MCF 10A (cell line): Measurements from ENCODE around the gene UACA. TPM values are rescaled to one million over a fixed set of nuclear protein-coding genes. Genes with fewer than 3 reads are reported as not detected.

Source experiments
- Bru-seq: library from RNA; stranded (reverse); fragments of 400-500 nt; gene quantifications from one replicate; lab custom pipeline; 2021; lab: Mats Ljungman, UMichigan
- BruChase-seq, 2 experiments: library from RNA; stranded (reverse); fragments of 400-500 nt; gene quantifications; one replicate each; lab custom pipeline; 2021; lab: Mats Ljungman, UMichigan
- BruUV-seq: library from RNA; stranded (reverse); fragments of 400-500 nt; replicated peaks from 2 replicates; lab custom pipeline; 2021; lab: Mats Ljungman, UMichigan
- CTCF ChIA-PET: fragments of 300-600 bp; sonication (Branson Sonifier 250); formaldehyde crosslinking; extraction: SDS; loops from one replicate; lab custom pipeline; 2021; ENCODE audit warnings: antibody characterized with exemption, inconsistent platforms; lab: Yijun Ruan, JAX
- POLR2A ChIA-PET: fragments of 300-600, 350-650 bp; sonication (Branson Sonifier 250); formaldehyde crosslinking; extraction: SDS; loops from one replicate; lab custom pipeline; 2020; ENCODE audit warnings: antibody characterized with exemption, inconsistent platforms; lab: Yijun Ruan, JAX
- DNase-seq: peaks from one replicate; pipeline ENCODE4 v3.0.0-alpha.2; 2018; ENCODE audit not compliant: unreplicated experiment
- H3K27ac Mint-ChIP-seq: one replicate; pipeline ENCODE4 v1.8.0; 2022; ENCODE audit warnings: mild to moderate bottlenecking, low read depth, mixed read lengths; ENCODE audit not compliant: unreplicated experiment
- H3K27me3 Mint-ChIP-seq: one replicate; pipeline ENCODE4 v1.8.0; 2022; ENCODE audit warnings: mixed read lengths; ENCODE audit not compliant: insufficient read depth, unreplicated experiment
- H3K36me3 Mint-ChIP-seq: one replicate; pipeline ENCODE4 v1.8.0; 2022; ENCODE audit warnings: mild to moderate bottlenecking, moderate library complexity, mixed read lengths; ENCODE audit not compliant: insufficient read depth, unreplicated experiment
- H3K4me1 Mint-ChIP-seq: one replicate; pipeline ENCODE4 v1.8.0; 2022; ENCODE audit warnings: mixed read lengths; ENCODE audit not compliant: insufficient read depth, unreplicated experiment
- H3K4me3 Mint-ChIP-seq: one replicate; pipeline ENCODE4 v1.8.0; 2022; ENCODE audit warnings: mild to moderate bottlenecking, moderate library complexity, mixed read lengths; ENCODE audit not compliant: unreplicated experiment
- H3K9me3 Mint-ChIP-seq: one replicate; pipeline ENCODE4 v1.8.0; 2022; ENCODE audit warnings: mixed read lengths; ENCODE audit not compliant: unreplicated experiment
- intact Hi-C: fragments of 100-400 bp; cut with micrococcal nuclease; formaldehyde crosslinking; loops from 2 replicates; pipeline ENCODE4 v1.14.1; 2022
- long read RNA-seq: library from polyadenylated mRNA; stranded (forward); transcript quantifications from one replicate; pipeline ENCODE4 v2.0.0, GENCODE V29; 2022
- total RNA-seq: library from RNA; stranded (reverse); gene quantifications from 2 replicates; pipeline ENCODE4 v1.2.3, GENCODE V29; 2022
- TF ChIP-seq, protein P1 (sequence below): fragments of 200-600 bp; IDR thresholded peaks from one replicate; pipeline ENCODE4 v1.8.0; 2022; ENCODE audit warnings: antibody characterized with exemption, mild to moderate bottlenecking; ENCODE audit not compliant: unreplicated experiment

Gene UACA, protein sequence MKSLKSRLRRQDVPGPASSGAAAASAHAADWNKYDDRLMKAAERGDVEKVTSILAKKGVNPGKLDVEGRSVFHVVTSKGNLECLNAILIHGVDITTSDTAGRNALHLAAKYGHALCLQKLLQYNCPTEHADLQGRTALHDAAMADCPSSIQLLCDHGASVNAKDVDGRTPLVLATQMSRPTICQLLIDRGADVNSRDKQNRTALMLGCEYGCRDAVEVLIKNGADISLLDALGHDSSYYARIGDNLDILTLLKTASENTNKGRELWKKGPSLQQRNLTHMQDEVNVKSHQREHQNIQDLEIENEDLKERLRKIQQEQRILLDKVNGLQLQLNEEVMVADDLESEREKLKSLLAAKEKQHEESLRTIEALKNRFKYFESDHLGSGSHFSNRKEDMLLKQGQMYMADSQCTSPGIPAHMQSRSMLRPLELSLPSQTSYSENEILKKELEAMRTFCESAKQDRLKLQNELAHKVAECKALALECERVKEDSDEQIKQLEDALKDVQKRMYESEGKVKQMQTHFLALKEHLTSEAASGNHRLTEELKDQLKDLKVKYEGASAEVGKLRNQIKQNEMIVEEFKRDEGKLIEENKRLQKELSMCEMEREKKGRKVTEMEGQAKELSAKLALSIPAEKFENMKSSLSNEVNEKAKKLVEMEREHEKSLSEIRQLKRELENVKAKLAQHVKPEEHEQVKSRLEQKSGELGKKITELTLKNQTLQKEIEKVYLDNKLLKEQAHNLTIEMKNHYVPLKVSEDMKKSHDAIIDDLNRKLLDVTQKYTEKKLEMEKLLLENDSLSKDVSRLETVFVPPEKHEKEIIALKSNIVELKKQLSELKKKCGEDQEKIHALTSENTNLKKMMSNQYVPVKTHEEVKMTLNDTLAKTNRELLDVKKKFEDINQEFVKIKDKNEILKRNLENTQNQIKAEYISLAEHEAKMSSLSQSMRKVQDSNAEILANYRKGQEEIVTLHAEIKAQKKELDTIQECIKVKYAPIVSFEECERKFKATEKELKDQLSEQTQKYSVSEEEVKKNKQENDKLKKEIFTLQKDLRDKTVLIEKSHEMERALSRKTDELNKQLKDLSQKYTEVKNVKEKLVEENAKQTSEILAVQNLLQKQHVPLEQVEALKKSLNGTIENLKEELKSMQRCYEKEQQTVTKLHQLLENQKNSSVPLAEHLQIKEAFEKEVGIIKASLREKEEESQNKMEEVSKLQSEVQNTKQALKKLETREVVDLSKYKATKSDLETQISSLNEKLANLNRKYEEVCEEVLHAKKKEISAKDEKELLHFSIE (N-terminal part only)
- total RNA-seq = 32.6 and 37.0 TPM in 2 replicates
- percentile 68 among the genes with signal in this experiment for Bru-seq, nascent RNA
- BruChase-seq, experiment 1, labeled RNA remaining after a 6-hour chase = percentile 74 among the genes with signal in this experiment
- percentile 76 among the genes with signal in this experiment for BruChase-seq, experiment 2, labeled RNA remaining after a 2-hour chase
- long read RNA-seq, full-length matches to known transcripts = 39 of 54 reads
- long read RNA-seq, partial matches to known transcripts = 3 of 54 reads
- long read RNA-seq, other reads (novel, unspliced or antisense) = 12 of 54 reads

DNA sequence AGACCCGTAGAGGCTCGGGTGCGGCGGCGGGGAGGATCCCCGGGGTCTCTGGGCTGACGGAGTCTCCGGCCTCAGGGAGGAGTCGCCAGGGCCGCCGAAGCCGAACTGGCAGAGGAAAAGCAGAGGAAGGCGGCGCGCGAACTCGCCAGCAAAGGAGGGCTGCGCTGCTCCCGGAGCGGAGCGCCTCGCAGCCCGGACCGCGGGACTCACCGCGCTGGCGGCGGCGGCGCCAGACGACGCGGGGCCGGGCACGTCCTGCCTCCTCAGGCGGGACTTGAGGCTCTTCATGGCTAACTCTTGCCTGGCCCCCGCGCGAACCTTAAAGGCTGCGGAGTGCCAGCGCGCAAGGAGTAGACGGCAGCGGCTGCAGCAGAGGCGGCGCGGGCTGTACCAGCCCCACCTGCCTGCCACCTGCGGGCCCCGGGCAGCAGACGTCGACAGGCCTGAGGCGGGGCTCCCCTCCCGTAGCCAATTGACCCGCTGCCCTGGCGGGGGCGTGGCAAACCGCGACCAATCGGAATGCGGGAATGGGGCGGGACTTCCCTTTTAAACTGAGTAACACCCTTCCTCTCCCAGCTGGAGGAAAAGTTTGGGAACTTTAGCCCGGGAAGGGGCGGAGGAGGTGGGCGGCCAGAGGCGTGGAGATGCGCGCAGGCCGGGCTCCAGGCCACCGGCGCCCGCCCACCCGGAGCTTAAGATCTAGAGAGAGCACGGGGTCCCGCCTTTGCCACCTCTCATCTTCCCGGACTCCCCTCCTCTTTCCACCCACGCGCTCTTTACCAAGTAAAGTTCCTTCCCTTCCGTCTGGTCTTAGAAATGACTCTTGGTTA is at the start of gene UACA:
TSS of gene UACA (minus strand) at position 439 of the 830 bp plus-strand sequence. CDS start at position 288, 151 bp downstream.
- BruUV-seq = no TSS peak
- Mint-ChIP-seq H3K4me1 (peaks cover 20% of the 10 kb centered on the region), H3K36me3 (no peaks in the 10 kb centered on the region), H3K4me3 (peak within 1 kb of the TSS; percentile 93), H3K27ac (peak within 1 kb of the TSS; percentile 85), H3K27me3 (no peaks in the 10 kb centered on the region), H3K9me3 (no peaks in the 10 kb centered on the region)
- ChIA-PET POLR2A (interaction anchor here (0.6 to 1.3 kb wide), 37 partner anchors 9 to 1310 kb away, joined by 3 to 19 read pairs (median 4); partner anchors contain the start of gene LARP6), CTCF (interaction anchor here (0.6 to 0.9 kb wide), 2 partner anchors 48 to 357 kb away, joined by 3 to 5 read pairs; no protein-coding TSS in a partner anchor)
- intact Hi-C loops = loop anchor here (5.0 kb wide), 1 partner anchor 34 kb away; no protein-coding TSS in a partner anchor
- TF ChIP-seq, protein P1, sequence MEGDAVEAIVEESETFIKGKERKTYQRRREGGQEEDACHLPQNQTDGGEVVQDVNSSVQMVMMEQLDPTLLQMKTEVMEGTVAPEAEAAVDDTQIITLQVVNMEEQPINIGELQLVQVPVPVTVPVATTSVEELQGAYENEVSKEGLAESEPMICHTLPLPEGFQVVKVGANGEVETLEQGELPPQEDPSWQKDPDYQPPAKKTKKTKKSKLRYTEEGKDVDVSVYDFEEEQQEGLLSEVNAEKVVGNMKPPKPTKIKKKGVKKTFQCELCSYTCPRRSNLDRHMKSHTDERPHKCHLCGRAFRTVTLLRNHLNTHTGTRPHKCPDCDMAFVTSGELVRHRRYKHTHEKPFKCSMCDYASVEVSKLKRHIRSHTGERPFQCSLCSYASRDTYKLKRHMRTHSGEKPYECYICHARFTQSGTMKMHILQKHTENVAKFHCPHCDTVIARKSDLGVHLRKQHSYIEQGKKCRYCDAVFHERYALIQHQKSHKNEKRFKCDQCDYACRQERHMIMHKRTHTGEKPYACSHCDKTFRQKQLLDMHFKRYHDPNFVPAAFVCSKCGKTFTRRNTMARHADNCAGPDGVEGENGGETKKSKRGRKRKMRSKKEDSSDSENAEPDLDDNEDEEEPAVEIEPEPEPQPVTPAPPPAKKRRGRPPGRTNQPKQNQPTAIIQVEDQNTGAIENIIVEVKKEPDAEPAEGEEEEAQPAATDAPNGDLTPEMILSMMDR = no peak
- DNase-seq = peak; percentile 98

GRCh38 chr15:70812827-70813364 is 49.5 kb upstream of the UACA start:
- Mint-ChIP-seq H3K27me3 (no peaks in the 10 kb centered on the region), H3K36me3 (no peaks in the 10 kb centered on the region), H3K4me3 (no peak overlapping the region), H3K27ac (no peak overlapping the region), H3K9me3 (no peaks in the 10 kb centered on the region), H3K4me1 (peaks cover 5% of the 10 kb centered on the region)
- ChIA-PET CTCF (interaction anchor here (0.6 to 3.6 kb wide), 24 partner anchors 12 to 1277 kb away, joined by 3 to 93 read pairs (median 5); no protein-coding TSS in a partner anchor), POLR2A (interaction anchor here (1.5 to 1.6 kb wide), 2 partner anchors 49 to 87 kb away, joined by 4 to 5 read pairs; partner anchors contain the start of gene UACA)
- TF ChIP-seq, protein P1 = no peak
- no peak for DNase-seq
- intact Hi-C loops = loop anchor here (1.0 to 5.0 kb wide), 4 partner anchors 51 to 1336 kb away; no protein-coding TSS in a partner anchor
- no TSS peak for BruUV-seq
